ENCODE results near the gene PEX11B. TPM values are rescaled to one million over a fixed set of nuclear protein-coding genes. Genes with fewer than 3 reads are reported as not detected.

The PEX11B gene
- total and polyA plus RNA-seq, 2 donors from 2014 or later, result 35.7 to 50.5 TPM

DNA sequence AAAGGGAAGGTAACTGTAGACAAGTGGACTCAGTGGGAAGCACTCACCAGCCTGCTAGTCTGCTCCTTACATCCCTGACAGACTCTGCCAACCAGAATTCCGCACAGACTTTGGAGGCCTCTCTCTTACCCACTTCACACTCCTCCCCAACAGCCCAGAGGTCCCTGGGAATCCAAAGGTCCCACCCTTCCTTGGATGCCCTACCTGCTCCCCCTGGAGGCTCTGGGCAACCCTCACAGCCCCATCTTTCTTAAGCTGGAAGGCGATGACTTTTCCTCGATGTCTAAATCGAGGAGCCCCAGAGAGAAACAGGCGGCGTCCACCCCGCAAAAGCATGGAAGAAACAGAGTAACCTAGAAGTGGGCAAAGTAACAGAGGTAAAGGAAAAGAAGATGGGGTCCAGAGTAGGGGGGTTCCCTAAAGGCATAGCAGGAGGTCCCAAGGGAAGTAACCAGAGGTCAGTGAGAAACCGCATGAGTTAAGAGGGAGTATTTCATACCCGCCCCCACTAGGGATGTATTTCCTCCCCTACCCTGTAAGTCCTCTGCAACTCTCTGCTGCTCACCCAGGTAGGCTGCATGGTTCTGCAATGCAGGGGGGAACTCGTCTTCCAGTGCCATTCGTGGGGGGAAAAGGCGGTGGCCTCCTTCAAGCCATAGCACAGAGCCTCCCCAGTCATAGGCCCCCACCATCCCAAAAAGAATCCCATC lies 17.1 kb downstream of the PEX11B start:
- Histone ChIP-seq H3K4me3 (ENCODE audit: low read length in 3 of 3) (no peak overlapping the region), H3K9me3 (ENCODE audit: control insufficient read depth in 2 of 3, insufficient read depth in 1 of 3, low read length in 3 of 3) (no peaks in the 10 kb centered on the region), H3K36me3 (ENCODE audit: control insufficient read depth in 2 of 3, insufficient read depth in 3 of 3, low read length in 3 of 3) (no peaks in the 10 kb centered on the region), H3K9ac (ENCODE audit: low read length in 3 of 3) (no peak overlapping the region), H3K4me1 (ENCODE audit: control insufficient read depth in 2 of 3, insufficient read depth in 2 of 3, low read depth in 1 of 3, low read length in 3 of 3) (no peaks in the 10 kb centered on the region), H3K27me3 (ENCODE audit: control insufficient read depth, insufficient read depth, low read length) (no peaks in the 10 kb centered on the region), H3K27ac (ENCODE audit: low read depth in 2 of 2, low read length in 2 of 2) (no peak overlapping the region)
- TF ChIP-seq, protein P1, sequence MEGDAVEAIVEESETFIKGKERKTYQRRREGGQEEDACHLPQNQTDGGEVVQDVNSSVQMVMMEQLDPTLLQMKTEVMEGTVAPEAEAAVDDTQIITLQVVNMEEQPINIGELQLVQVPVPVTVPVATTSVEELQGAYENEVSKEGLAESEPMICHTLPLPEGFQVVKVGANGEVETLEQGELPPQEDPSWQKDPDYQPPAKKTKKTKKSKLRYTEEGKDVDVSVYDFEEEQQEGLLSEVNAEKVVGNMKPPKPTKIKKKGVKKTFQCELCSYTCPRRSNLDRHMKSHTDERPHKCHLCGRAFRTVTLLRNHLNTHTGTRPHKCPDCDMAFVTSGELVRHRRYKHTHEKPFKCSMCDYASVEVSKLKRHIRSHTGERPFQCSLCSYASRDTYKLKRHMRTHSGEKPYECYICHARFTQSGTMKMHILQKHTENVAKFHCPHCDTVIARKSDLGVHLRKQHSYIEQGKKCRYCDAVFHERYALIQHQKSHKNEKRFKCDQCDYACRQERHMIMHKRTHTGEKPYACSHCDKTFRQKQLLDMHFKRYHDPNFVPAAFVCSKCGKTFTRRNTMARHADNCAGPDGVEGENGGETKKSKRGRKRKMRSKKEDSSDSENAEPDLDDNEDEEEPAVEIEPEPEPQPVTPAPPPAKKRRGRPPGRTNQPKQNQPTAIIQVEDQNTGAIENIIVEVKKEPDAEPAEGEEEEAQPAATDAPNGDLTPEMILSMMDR (IDR thresholded peaks at IDR 0.05; ENCODE audit: borderline replicate concordance, extremely low read depth, insufficient read depth), result no peak
- intact Hi-C loops (cut with DNase I), result no loop called here
- DNase-seq (no peak), FAIRE-seq (no peak)

DNA sequence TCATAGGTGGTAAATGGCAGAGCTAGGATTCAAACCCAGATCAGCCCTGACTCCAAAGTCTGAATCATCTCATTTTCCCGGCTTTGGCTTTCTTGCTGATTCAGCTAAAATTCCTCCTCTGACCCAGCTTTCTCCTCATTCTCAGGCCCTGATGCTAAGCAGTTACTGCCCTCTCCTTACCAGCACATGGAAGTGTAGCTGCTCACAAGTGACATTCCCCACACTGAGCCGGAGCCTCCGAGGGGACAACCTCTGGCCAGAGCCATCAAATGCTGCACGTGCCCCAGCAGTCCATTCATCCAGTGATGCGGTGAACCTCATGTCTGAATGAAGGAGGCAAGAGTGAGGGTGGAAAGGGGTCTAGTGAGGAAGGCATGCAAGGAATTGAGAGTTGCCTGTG lies 19.8 kb downstream of the PEX11B start:
- no peaks in the 10 kb centered on the region for H3K4me1 ChIP-seq (ENCODE audit: control insufficient read depth in 2 of 3, insufficient read depth in 2 of 3, low read depth in 1 of 3, low read length in 3 of 3)
- H3K27ac ChIP-seq (ENCODE audit: low read depth in 2 of 2, low read length in 2 of 2), result no peak overlapping the region
- no peaks in the 10 kb centered on the region for H3K36me3 ChIP-seq (ENCODE audit: control insufficient read depth in 2 of 3, insufficient read depth in 3 of 3, low read length in 3 of 3)
- no peaks in the 10 kb centered on the region for H3K27me3 ChIP-seq (ENCODE audit: control insufficient read depth, insufficient read depth, low read length)
- FAIRE-seq (no peak), DNase-seq (no peak)
- intact Hi-C loops (cut with DNase I), result no loop called here
- H3K9ac ChIP-seq (ENCODE audit: low read length in 3 of 3), result no peak overlapping the region
- H3K4me3 ChIP-seq (ENCODE audit: low read length in 3 of 3), result no peak overlapping the region
- TF ChIP-seq, protein P1 (IDR thresholded peaks at IDR 0.05; ENCODE audit: borderline replicate concordance, extremely low read depth, insufficient read depth), result no peak
- H3K9me3 ChIP-seq (ENCODE audit: control insufficient read depth in 2 of 3, insufficient read depth in 1 of 3, low read length in 3 of 3), result no peaks in the 10 kb centered on the region

DNA sequence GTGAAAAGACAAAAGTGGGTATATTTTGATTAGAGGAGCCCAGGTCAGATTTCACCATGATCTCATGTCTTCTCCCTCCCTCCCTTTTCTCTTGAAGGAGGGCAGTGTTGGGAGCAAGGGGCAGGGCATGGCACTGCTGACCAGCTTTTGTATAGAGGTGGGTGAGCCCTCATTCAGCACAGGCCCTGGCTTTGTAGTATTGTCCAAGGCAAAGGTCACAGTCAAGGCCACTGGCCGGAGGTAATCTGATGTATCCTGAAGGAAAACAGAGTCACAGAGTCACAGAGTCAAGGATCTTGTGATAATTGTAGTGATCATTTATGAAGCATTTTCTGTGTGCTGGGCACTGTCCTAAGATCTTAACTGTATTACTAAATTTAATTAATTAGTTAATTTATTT lies 20.5 kb downstream of the PEX11B start:
- DNase-seq (no peak), FAIRE-seq (no peak)
- Histone ChIP-seq H3K4me3 (ENCODE audit: low read length in 3 of 3) (no peak overlapping the region), H3K27ac (ENCODE audit: low read depth in 2 of 2, low read length in 2 of 2) (no peak overlapping the region), H3K27me3 (ENCODE audit: control insufficient read depth, insufficient read depth, low read length) (no peaks in the 10 kb centered on the region), H3K9me3 (ENCODE audit: control insufficient read depth in 2 of 3, insufficient read depth in 1 of 3, low read length in 3 of 3) (no peaks in the 10 kb centered on the region), H3K36me3 (ENCODE audit: control insufficient read depth in 2 of 3, insufficient read depth in 3 of 3, low read length in 3 of 3) (no peaks in the 10 kb centered on the region), H3K9ac (ENCODE audit: low read length in 3 of 3) (no peak overlapping the region), H3K4me1 (ENCODE audit: control insufficient read depth in 2 of 3, insufficient read depth in 2 of 3, low read depth in 1 of 3, low read length in 3 of 3) (no peaks in the 10 kb centered on the region)
- TF ChIP-seq, protein P1 (IDR thresholded peaks at IDR 0.05; ENCODE audit: borderline replicate concordance, extremely low read depth, insufficient read depth), result no peak
- intact Hi-C loops (cut with DNase I), result no loop called here

DNA sequence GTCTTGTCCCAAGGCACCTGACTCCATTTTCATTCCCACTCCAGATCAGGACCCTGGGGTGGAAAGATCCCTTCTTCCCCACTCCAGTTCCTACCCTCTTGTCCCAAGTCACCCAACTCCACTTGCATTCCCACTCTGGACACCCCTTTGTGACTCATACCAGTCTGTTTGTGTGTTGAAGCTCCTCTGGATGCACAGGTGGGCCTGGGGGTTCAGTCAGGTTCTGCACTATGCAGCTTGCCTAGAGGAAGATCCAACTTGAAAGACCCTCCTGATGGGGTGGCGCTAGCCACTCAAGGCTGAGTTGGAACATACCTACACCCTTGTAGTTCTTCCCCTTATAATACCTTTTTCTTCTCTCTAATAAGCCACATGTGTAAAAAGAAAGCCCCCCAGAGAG lies 23.0 kb downstream of the PEX11B start:
- no peak overlapping the region for H3K9ac ChIP-seq (ENCODE audit: low read length in 3 of 3)
- H3K4me3 ChIP-seq (ENCODE audit: low read length in 3 of 3), result no peak overlapping the region
- FAIRE-seq, result no peak
- TF ChIP-seq, protein P1 (IDR thresholded peaks at IDR 0.05; ENCODE audit: borderline replicate concordance, extremely low read depth, insufficient read depth), result no peak
- H3K36me3 ChIP-seq (ENCODE audit: control insufficient read depth in 2 of 3, insufficient read depth in 3 of 3, low read length in 3 of 3), result no peaks in the 10 kb centered on the region
- no peak overlapping the region for H3K27ac ChIP-seq (ENCODE audit: low read depth in 2 of 2, low read length in 2 of 2)
- peaks cover 0 to 12% (median 6%) of the 10 kb centered on the region in 3 donors for H3K4me1 ChIP-seq (ENCODE audit: control insufficient read depth in 2 of 3, insufficient read depth in 2 of 3, low read depth in 1 of 3, low read length in 3 of 3)
- H3K9me3 ChIP-seq (ENCODE audit: control insufficient read depth in 2 of 3, insufficient read depth in 1 of 3, low read length in 3 of 3), result no peaks in the 10 kb centered on the region
- intact Hi-C loops (cut with DNase I), result no loop called here
- no peaks in the 10 kb centered on the region for H3K27me3 ChIP-seq (ENCODE audit: control insufficient read depth, insufficient read depth, low read length)
- DNase-seq, result no peak

All from kidney (tissue), 14 donors.